Motor neuron (in vitro differentiated cells): ENCODE results near the gene FAAH. TPM values are rescaled to one million over a fixed set of nuclear protein-coding genes. Genes with fewer than 3 reads are reported as not detected.

Experiments
- ATAC-seq, 8 experiments: fragments of 200-7000 bp; cut with Tn5 transposase; replicated peaks in 6 of 8; 2 replicates each; pipeline ENCODE4 v1.8.0; 2021; ENCODE audit warnings: mild to moderate bottlenecking in 8 of 8, moderate library complexity in 8 of 8
- H3K27ac ChIP-seq, 2 donors: fragments of 250-450 bp; sonication (Bioruptor Pico); 2 replicates each; pipeline ENCODE4 v1.9.0; 2021; ENCODE audit warnings: antibody characterized with exemption in 2 of 2, mild to moderate bottlenecking in 2 of 2, moderate library complexity in 1 of 2
- H3K4me1 ChIP-seq, 2 donors: fragments of 250-450 bp; sonication (Bioruptor Pico); replicated peaks in 1 of 2; 2 replicates each; pipeline ENCODE4 v1.6.1; 2021; ENCODE audit warnings: antibody characterized with exemption in 2 of 2, mild to moderate bottlenecking in 2 of 2, moderate library complexity in 1 of 2
- H3K4me3 ChIP-seq, 5 donors: fragments of 250-450 bp; sonication (Bioruptor Pico); 2 replicates each; pipeline ENCODE4 v1.9.0; 2021; ENCODE audit warnings: antibody characterized with exemption in 5 of 5, mild to moderate bottlenecking in 5 of 5, moderate library complexity in 4 of 5
- WGBS, 10 experiments: fragments of 450-650 bp; shearing (Covaris generic); methylation state at CpG; one replicate each; pipeline ENCODE4 v1.0.0; 2022; 5-methylcytosine and 5-hydroxymethylcytosine counted together
- in situ Hi-C, 9 experiments: fragments of 400-800 bp; cut with MboI; loops; one replicate each; pipeline ENCODE4 v1.15.0; 2021; ENCODE audit warnings: low sequenced_read_pairs in 9 of 9, low pct_unique_long_range_greater_than_20kb in 2 of 9; ENCODE audit not compliant: unreplicated experiment in 9 of 9
- total RNA-seq, 8 experiments: library from RNA; unstranded; fragments of 300-600 nt; gene quantifications; 2 replicates each; pipeline versions ENCODE4 v1.2.3 to v1.2.4, GENCODE V29; 2022

FAAH gene
- total RNA-seq, 8 experiments from 2014 or later, result 1.7 to 10.5 (median 8.3) TPM

DNA sequence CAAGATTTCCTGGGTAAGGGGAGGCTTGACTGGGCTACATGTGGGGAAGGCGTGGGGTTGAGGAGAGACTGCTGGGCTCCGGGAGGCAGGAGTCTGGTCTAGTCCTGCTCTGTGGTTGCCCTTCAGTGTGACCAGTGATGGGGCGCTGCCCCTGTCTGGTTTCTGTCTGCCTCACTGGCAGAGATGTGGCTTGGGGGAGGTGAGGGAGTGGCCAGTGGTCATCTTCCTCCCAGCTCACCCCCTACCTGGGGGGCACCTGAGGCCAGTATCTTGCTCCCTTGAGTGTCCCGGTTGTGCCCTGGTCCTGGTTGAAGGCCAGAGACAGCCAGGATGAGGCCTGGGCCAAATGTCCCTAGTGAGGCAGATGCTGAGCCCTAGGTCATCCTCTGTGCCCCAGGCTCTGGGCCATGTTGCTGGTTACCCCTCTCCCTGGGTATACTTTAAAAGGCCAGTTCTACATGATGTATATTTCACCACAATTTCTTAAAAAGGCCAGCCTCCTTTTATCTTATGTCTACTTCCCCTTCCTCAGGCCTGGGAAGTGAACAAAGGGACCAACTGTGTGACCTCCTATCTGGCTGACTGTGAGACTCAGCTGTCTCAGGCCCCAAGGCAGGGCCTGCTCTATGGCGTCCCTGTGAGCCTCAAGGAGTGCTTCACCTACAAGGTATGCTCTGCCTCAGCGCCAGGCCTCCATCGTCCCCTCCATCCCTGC is 10.5 kb downstream of the FAAH start:
- no peak for ATAC-seq
- H3K4me3 ChIP-seq, result no peak overlapping the region
- H3K27ac ChIP-seq, result no peak overlapping the region
- 73 to 100% (median 84%) methylated on average over 1 to 5 of the region's 7 CpGs; no CpG with 5 or more reads in 5 of the 10 experiments for WGBS, 10 experiments
- peaks cover 0 to 4% of the 10 kb centered on the region in 2 donors for H3K4me1 ChIP-seq
- in situ Hi-C loops, result no loop called here

GRCh38 chr1:46405197-46405555 is 11.1 kb downstream of the FAAH start:
- 80 to 100% (median 88%) methylated on average over 3 to 7 of the region's 12 CpGs; no CpG with 5 or more reads in 7 of the 10 experiments for WGBS, 10 experiments
- Histone ChIP-seq H3K27ac (no peak overlapping the region), H3K4me1 (peaks cover 0 to 4% of the 10 kb centered on the region in 2 donors), H3K4me3 (no peak overlapping the region)
- in situ Hi-C loops, result no loop called here
- ATAC-seq, result no peak

GRCh38 chr1:46405724-46406123 is 11.6 kb downstream of the FAAH start:
- no peak for ATAC-seq
- whole genome bisulfite sequencing, 10 experiments, result 33 to 100% (median 97%) methylated on average over 1 to 8 of the region's 17 CpGs; no CpG with 5 or more reads in 5 of the 10 experiments
- in situ Hi-C loops, result no loop called here
- no peak overlapping the region for H3K4me3 ChIP-seq
- peaks cover 0 to 4% of the 10 kb centered on the region in 2 donors for H3K4me1 ChIP-seq
- H3K27ac ChIP-seq, result no peak overlapping the region

DNA sequence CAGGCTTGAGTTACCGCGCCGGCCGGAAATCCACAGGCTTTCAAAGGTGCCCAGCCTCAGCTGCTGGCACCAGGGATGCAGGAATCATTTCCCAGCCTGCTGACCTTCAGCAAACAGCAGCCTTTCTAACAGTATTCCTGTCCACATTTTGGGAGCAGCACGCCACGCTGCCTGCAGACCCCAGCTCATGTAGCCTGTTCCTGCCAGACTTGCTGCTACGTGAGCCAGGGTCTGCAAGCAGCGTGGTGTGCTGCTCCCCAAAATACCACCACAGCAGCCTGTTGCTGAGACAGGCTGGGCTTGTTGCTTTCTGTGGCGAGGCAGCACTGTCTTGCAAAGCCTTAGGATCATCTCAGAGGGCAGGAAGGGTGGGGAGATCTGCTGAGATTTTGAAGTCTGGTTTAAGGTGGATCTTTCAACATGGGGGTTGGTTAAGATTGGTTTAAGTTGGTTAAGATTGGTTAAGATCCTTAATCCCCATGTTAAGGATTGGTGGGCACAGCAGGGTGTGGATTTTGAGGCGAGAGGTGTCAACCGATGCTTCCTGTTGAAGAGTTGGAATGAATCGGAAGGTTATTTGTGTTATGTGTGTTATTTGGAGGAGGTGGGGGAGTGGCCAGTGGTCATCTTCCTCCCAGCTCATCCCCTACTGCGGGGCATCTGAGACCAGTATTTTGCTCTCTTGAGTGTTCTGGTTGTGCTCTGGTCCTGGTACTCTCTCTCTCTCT is 12.9 kb downstream of the FAAH start:
- WGBS, 10 experiments, result 70 to 100% (median 95%) methylated on average over 1 to 13 of the region's 13 CpGs; no CpG with 5 or more reads in 2 of the 10 experiments
- peak in 1 of 8 experiments; percentile 24 for ATAC-seq
- no peak overlapping the region for H3K27ac ChIP-seq

GRCh38 chr1:46407636-46408035 is 13.5 kb downstream of the FAAH start:
- Histone ChIP-seq H3K27ac (no peak overlapping the region), H3K4me3 (no peak overlapping the region), H3K4me1 (peaks cover 0 to 4% of the 10 kb centered on the region in 2 donors)
- in situ Hi-C loops, result no loop called here
- 71 to 94% (median 93%) methylated on average over 3 to 9 of the region's 9 CpGs; no CpG with 5 or more reads in 5 of the 10 experiments for WGBS, 10 experiments
- no peak for ATAC-seq

More for the DNA sequence above, 12.9 kb downstream of the FAAH start:
- in situ Hi-C loops, result no loop called here
- H3K4me1 ChIP-seq, result peaks cover 0 to 4% of the 10 kb centered on the region in 2 donors
- peak overlapping the region in 3 of 5 donors; percentile 4 to 24 (median 9) for H3K4me3 ChIP-seq

- in situ Hi-C loops, result no loop called here
- no peak for ATAC-seq
- WGBS, 10 experiments, result 20 to 100% (median 92%) methylated on average over 1 to 8 of the region's 12 CpGs; no CpG with 5 or more reads in 3 of the 10 experiments
- no peak overlapping the region for H3K4me3 ChIP-seq
- H3K4me1 ChIP-seq, result peaks cover 0 to 6% of the 10 kb centered on the region in 2 donors
- no peak overlapping the region for H3K27ac ChIP-seq
These were observed 14.4 kb downstream of the FAAH start for GRCh38 chr1:46408356-46409062.

- no peak for ATAC-seq
- in situ Hi-C loops, result no loop called here
- Histone ChIP-seq H3K4me1 (peaks cover 0 to 6% of the 10 kb centered on the region in 2 donors), H3K4me3 (no peak overlapping the region), H3K27ac (no peak overlapping the region)
- WGBS, 10 experiments, result 83 to 100% methylated on average over 1 of the region's 1 CpG; no CpG with 5 or more reads in 8 of the 10 experiments
These were observed 14.9 kb downstream of the FAAH start for GRCh38 chr1:46409063-46409372.

GRCh38 chr1:46410156-46411009 is 16.3 kb downstream of the FAAH start:
- Histone ChIP-seq H3K4me1 (peaks cover 0 to 6% of the 10 kb centered on the region in 2 donors), H3K4me3 (no peak overlapping the region), H3K27ac (no peak overlapping the region)
- WGBS, 10 experiments, result 60 to 100% (median 73%) methylated on average over 1 to 8 of the region's 17 CpGs; no CpG with 5 or more reads in 2 of the 10 experiments
- in situ Hi-C loops, result no loop called here
- ATAC-seq, result no peak

GRCh38 chr1:46411010-46411405 is 16.9 kb downstream of the FAAH start:
- ATAC-seq, result no peak
- H3K4me3 ChIP-seq, result no peak overlapping the region
- 94% methylated on average over 3 of the region's 7 CpGs; no CpG with 5 or more reads in 9 of the 10 experiments for WGBS, 10 experiments
- H3K4me1 ChIP-seq, result peaks cover 0 to 6% of the 10 kb centered on the region in 2 donors
- H3K27ac ChIP-seq, result no peak overlapping the region
- in situ Hi-C loops, result no loop called here

DNA sequence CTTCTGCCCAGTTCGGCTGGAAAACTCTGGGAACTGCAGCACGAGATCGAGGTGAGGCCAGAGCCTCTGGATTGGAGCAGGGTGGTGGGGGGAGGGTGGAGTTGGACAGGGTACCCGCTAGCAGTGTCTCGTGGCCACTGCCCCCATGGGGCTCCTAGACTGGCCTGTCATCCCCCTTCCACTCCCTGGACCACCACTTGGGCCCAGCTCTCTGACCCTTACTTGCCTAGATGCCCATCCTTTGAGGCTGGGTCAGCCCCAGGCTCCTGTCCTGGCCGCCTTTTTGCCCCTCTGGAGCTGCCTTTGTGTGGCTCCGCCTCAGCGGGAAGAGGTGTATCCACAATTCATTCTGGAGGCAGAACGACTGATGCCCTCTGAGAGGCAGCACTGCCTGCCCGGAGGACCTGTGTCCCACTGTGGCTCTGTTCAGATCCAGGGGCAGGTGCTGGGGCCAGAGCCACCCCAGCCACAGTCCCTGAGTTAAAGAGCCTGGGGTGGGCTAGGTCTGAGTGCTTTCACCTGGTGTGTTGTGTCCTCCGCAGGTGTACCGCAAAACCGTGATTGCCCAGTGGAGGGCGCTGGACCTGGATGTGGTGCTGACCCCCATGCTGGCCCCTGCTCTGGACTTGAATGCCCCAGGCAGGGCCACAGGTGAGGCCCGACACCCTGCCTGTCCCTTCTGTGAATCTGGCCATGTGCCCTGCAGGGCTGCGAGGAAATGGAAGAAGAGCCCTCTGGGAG is 17.7 kb downstream of the FAAH start:
- WGBS, 10 experiments, result 76 to 100% (median 83%) methylated on average over 2 to 14 of the region's 16 CpGs; no CpG with 5 or more reads in 3 of the 10 experiments

DNA sequence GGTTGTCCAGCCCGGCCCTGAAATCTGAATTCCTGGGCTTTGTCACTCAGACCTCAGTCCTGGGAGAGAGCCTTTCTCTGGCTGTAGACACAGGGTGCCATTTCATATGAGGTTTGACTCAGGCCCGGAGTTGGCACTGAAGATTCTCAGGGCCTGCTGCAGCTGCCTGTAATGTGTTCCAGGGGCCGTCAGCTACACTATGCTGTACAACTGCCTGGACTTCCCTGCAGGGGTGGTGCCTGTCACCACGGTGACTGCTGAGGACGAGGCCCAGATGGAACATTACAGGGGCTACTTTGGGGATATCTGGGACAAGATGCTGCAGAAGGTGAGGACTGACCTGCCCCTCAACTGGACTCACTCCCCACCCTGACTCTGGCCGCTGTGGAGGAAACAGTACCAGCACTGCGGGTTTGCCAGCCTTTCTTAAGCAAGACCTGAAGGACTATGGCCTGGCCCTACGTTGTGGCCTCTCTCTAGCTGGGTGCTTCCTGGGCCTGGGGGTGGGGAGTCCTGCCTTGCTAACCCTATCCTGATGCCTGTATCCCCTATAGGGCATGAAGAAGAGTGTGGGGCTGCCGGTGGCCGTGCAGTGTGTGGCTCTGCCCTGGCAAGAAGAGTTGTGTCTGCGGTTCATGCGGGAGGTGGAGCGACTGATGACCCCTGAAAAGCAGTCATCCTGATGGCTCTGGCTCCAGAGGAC is 18.9 kb downstream of the FAAH start:
- Histone ChIP-seq H3K4me3 (no peak overlapping the region), H3K4me1 (peaks cover 0 to 2% of the 10 kb centered on the region in 2 donors), H3K27ac (no peak overlapping the region)
- ATAC-seq, result peak in 5 of 8 experiments; percentile 49 to 85 (median 68)
- 20 to 97% (median 61%) methylated on average over 1 to 11 of the region's 13 CpGs; no CpG with 5 or more reads in 2 of the 10 experiments for WGBS, 10 experiments
- in situ Hi-C loops, result no loop called here

More for the DNA sequence above, 17.7 kb downstream of the FAAH start:
- H3K4me3 ChIP-seq, result no peak overlapping the region
- H3K27ac ChIP-seq, result no peak overlapping the region
- ATAC-seq, result peak in 1 of 8 experiments; percentile 27
- in situ Hi-C loops, result no loop called here
- H3K4me1 ChIP-seq, result peaks cover 0 to 4% of the 10 kb centered on the region in 2 donors
